ENCODE data around the gene ARMC2. TPM values are rescaled to one million over a fixed set of nuclear protein-coding genes. Genes with fewer than 3 reads are reported as not detected.

The ARMC2 gene
- total and polyA plus RNA-seq, 7 donors = 0.56 to 3.7 (median 2.0) TPM

GRCh38 chr6:109007521-109007920, 159.3 kb downstream of the ARMC2 start:
- peak overlapping the region; percentile 71 for H3K4me3 ChIP-seq
- H3K4me1 ChIP-seq = peaks cover 65% of the 10 kb centered on the region
- H3K27me3 ChIP-seq (ENCODE audit: insufficient read depth in 3 of 3, low read length in 2 of 3) = no peaks in the 10 kb centered on the region
- intact Hi-C loops (cut with DNase I) = loop anchor here (5.0 kb wide), 4 partner anchors 50 to 450 kb away; no protein-coding TSS in a partner anchor
- no peaks in the 10 kb centered on the region for H3K9me3 ChIP-seq
- TF ChIP-seq CTCF (IDR thresholded peaks at IDR 0.05) = no peak
- ATAC-seq (no peak), DNase-seq (no peak)
- no peaks in the 10 kb centered on the region for H3K36me3 ChIP-seq (ENCODE audit: insufficient read depth in 1 of 2, low read depth in 1 of 2)
- peak overlapping the region; percentile 97 for H3K27ac ChIP-seq
- WGBS, 3 donors = 76 to 84% (median 76%) methylated on average over 3 of the region's 3 CpGs

- H3K9me3 ChIP-seq = no peaks in the 10 kb centered on the region
- H3K27ac ChIP-seq = peak overlapping the region; percentile 97
- H3K27me3 ChIP-seq (ENCODE audit: insufficient read depth in 3 of 3, low read length in 2 of 3) = no peaks in the 10 kb centered on the region
- no peak for ATAC-seq
- WGBS, 3 donors = 42 to 66% (median 52%) methylated on average over 4 of the region's 4 CpGs
- no peak for TF ChIP-seq CTCF (IDR thresholded peaks at IDR 0.05)
- H3K4me1 ChIP-seq = peaks cover 60% of the 10 kb centered on the region
- H3K36me3 ChIP-seq (ENCODE audit: insufficient read depth in 1 of 2, low read depth in 1 of 2) = no peaks in the 10 kb centered on the region
- intact Hi-C loops (cut with DNase I) = loop anchor here (5.0 kb wide), 4 partner anchors 49 to 451 kb away; no protein-coding TSS in a partner anchor
- no peak for DNase-seq
- peak overlapping the region; percentile 71 for H3K4me3 ChIP-seq
Observed at GRCh38 chr6:109008054-109008453, 159.8 kb downstream of the ARMC2 start.

- Histone ChIP-seq H3K36me3 (ENCODE audit: insufficient read depth in 1 of 2, low read depth in 1 of 2) (no peaks in the 10 kb centered on the region), H3K27ac (peak overlapping the region; percentile 97), H3K4me1 (peaks cover 53% of the 10 kb centered on the region), H3K9me3 (no peaks in the 10 kb centered on the region), H3K4me3 (peak overlapping the region; percentile 71), H3K27me3 (ENCODE audit: insufficient read depth in 3 of 3, low read length in 2 of 3) (no peaks in the 10 kb centered on the region)
- WGBS, 3 donors = 3 to 7% (median 3%) methylated on average over 18 to 24 of the region's 24 CpGs
- ATAC-seq (peak; percentile 15 to 65 (median 16)), DNase-seq (no peak)
- no peak for TF ChIP-seq CTCF (IDR thresholded peaks at IDR 0.05)
- intact Hi-C loops (cut with DNase I) = loop anchor here (5.0 kb wide), 4 partner anchors 49 to 451 kb away; no protein-coding TSS in a partner anchor
Observed at GRCh38 chr6:109008537-109009235, 160.5 kb downstream of the ARMC2 start.

- no peaks in the 10 kb centered on the region for H3K36me3 ChIP-seq (ENCODE audit: insufficient read depth in 1 of 2, low read depth in 1 of 2)
- 0% methylated on average over 44 to 79 of the region's 80 CpGs for WGBS, 3 donors
- H3K27ac ChIP-seq = peak overlapping the region; percentile 97
- peak; percentile 94 to 98 (median 95) for ATAC-seq
- peak; percentile 97 for DNase-seq
- intact Hi-C loops (cut with DNase I) = loop anchor here (5.0 kb wide), 4 partner anchors 48 to 452 kb away; no protein-coding TSS in a partner anchor
- no peaks in the 10 kb centered on the region for H3K9me3 ChIP-seq
- peaks cover 48% of the 10 kb centered on the region for H3K4me1 ChIP-seq
- H3K4me3 ChIP-seq = peak overlapping the region; percentile 71
- TF ChIP-seq CTCF (IDR thresholded peaks at IDR 0.05) = peak; percentile 15
- no peaks in the 10 kb centered on the region for H3K27me3 ChIP-seq (ENCODE audit: insufficient read depth in 3 of 3, low read length in 2 of 3)
Observed at GRCh38 chr6:109009236-109009961, 161.2 kb downstream of the ARMC2 start.
